ENCODE data around the gene MDM1.

Gene MDM1

GRCh38 chr12:68331869-68332727 is at the start of gene MDM1:
TSS of gene MDM1 (minus strand) at chr12:68332362. CDS start at chr12:68332245, 117 bp downstream.
- peak; percentile 96 for DNase-seq (ENCODE audit: low spot score)

GRCh38 chr12:68381476-68382219 is 49.5 kb upstream of the MDM1 start:
- DNase-seq (ENCODE audit: low spot score), result no peak

GRCh38 chr12:68378872-68379606 is 46.9 kb upstream of the MDM1 start:
- no peak for DNase-seq (ENCODE audit: low spot score)

- DNase-seq (ENCODE audit: low spot score), result no peak
These were observed 45.7 kb upstream of the MDM1 start for GRCh38 chr12:68377881-68378280.

- DNase-seq (ENCODE audit: low spot score), result no peak
These were observed 44.7 kb upstream of the MDM1 start for GRCh38 chr12:68376901-68377300.

GRCh38 chr12:68375756-68376695 is 43.9 kb upstream of the MDM1 start:
- no peak for DNase-seq (ENCODE audit: low spot score)

- no peak for DNase-seq (ENCODE audit: low spot score)
These were observed 42.3 kb upstream of the MDM1 start for GRCh38 chr12:68374307-68374982.

- DNase-seq (ENCODE audit: low spot score), result no peak
These were observed 38.5 kb upstream of the MDM1 start for GRCh38 chr12:68370667-68371066.

- no peak for DNase-seq (ENCODE audit: low spot score)
These were observed 37.9 kb upstream of the MDM1 start for GRCh38 chr12:68370006-68370590.

- no peak for DNase-seq (ENCODE audit: low spot score)
These were observed 36.2 kb upstream of the MDM1 start for GRCh38 chr12:68368327-68368726.

GRCh38 chr12:68367903-68368302 is 35.7 kb upstream of the MDM1 start:
- DNase-seq (ENCODE audit: low spot score), result no peak

GRCh38 chr12:68367116-68367515 is 35.0 kb upstream of the MDM1 start:
- no peak for DNase-seq (ENCODE audit: low spot score)

- peak; percentile 92 for DNase-seq (ENCODE audit: low spot score)
These were observed 32.9 kb upstream of the MDM1 start for GRCh38 chr12:68364893-68365725.

- no peak for DNase-seq (ENCODE audit: low spot score)
These were observed 32.2 kb upstream of the MDM1 start for GRCh38 chr12:68364328-68364727.

- DNase-seq (ENCODE audit: low spot score), result no peak
These were observed 29.8 kb upstream of the MDM1 start for GRCh38 chr12:68361953-68362352.

GRCh38 chr12:68359674-68360073 is 27.5 kb upstream of the MDM1 start:
- DNase-seq (ENCODE audit: low spot score), result no peak

- DNase-seq (ENCODE audit: low spot score), result peak; percentile 54
These were observed 26.6 kb upstream of the MDM1 start for GRCh38 chr12:68358532-68359485.

GRCh38 chr12:68356986-68357385 is 24.8 kb upstream of the MDM1 start:
- no peak for DNase-seq (ENCODE audit: low spot score)

Measured in iPS-NIHi11 (cell line).